GM12892 (cell line): ENCODE data around the gene ZC3H12C.
A peak's percentile ranks its signal among the peaks of the same experiment; 100 is the strongest.

Experiments
- DNase-seq: peaks from one replicate; pipeline ENCODE4 v3.0.0; 2011; ENCODE audit not compliant: insufficient read length
- FAIRE-seq: peaks from 2 replicates; lab custom pipeline; 2011; peaks lifted over from hg19 to GRCh38; lab: Jason Lieb, UNC
- POLR2A ChIP-seq: IDR thresholded peaks from 2 replicates; pipeline ENCODE4 v1.6.1; 2011; ENCODE audit warnings: low read depth, low read length, control low read depth
- POLR2AphosphoS5 ChIP-seq: IDR thresholded peaks from 2 replicates; pipeline ENCODE4 v1.6.1; 2011; ENCODE audit warnings: low read depth, low read length, control low read depth
- TAF1 ChIP-seq: IDR thresholded peaks from 2 replicates; pipeline ENCODE4 v1.6.1; 2011; ENCODE audit warnings: low read depth, mild to moderate bottlenecking, control low read depth, low read length, borderline replicate concordance

Gene ZC3H12C

GRCh38 chr11:110160437-110160836 lies 67.2 kb downstream of the ZC3H12C start:
- TF ChIP-seq POLR2AphosphoS5 (no peak), TAF1 (no peak), POLR2A (no peak)
- FAIRE-seq, result no peak
- DNase-seq, result no peak

- DNase-seq (no peak), FAIRE-seq (peak; percentile 73)
- TF ChIP-seq POLR2AphosphoS5, result no peak
- TF ChIP-seq POLR2A, result no peak
- no peak for TF ChIP-seq TAF1
Observed at GRCh38 chr11:110161061-110161460, 67.9 kb downstream of the ZC3H12C start.

- FAIRE-seq (no peak), DNase-seq (no peak)
- TF ChIP-seq POLR2A (no peak), POLR2AphosphoS5 (no peak), TAF1 (no peak)
Observed at GRCh38 chr11:110162216-110162615, 69.0 kb downstream of the ZC3H12C start.

- TF ChIP-seq POLR2A, result 0 out of 2 replicates have a peak, but pooled peaks have one; percentile 40
- no peak for TF ChIP-seq TAF1
- 0 out of 2 replicates have a peak, but pooled peaks have one; percentile 34 for TF ChIP-seq POLR2AphosphoS5
- no peak for FAIRE-seq
- DNase-seq, result no peak
Observed at GRCh38 chr11:110165039-110165925, 72.1 kb downstream of the ZC3H12C start.

GRCh38 chr11:110168033-110168803 lies 75.0 kb downstream of the ZC3H12C start:
- TF ChIP-seq POLR2A (no peak), TAF1 (no peak), POLR2AphosphoS5 (no peak)
- FAIRE-seq (peak; percentile 70), DNase-seq (no peak)

GRCh38 chr11:110169738-110170137 lies 76.5 kb downstream of the ZC3H12C start:
- TF ChIP-seq TAF1, result no peak
- TF ChIP-seq POLR2AphosphoS5, result no peak
- no peak for TF ChIP-seq POLR2A
- FAIRE-seq (peak; percentile 38), DNase-seq (no peak)

GRCh38 chr11:110172468-110173065 lies 79.4 kb downstream of the ZC3H12C start:
- TF ChIP-seq POLR2A, result 0 out of 2 replicates have a peak, but pooled peaks have one; percentile 13
- TF ChIP-seq POLR2AphosphoS5, result peak; percentile 29; the same call in 1 of the 2 replicates
- TF ChIP-seq TAF1, result no peak
- no peak for DNase-seq
- peak; percentile 50 for FAIRE-seq

GRCh38 chr11:110173811-110174644 lies 80.8 kb downstream of the ZC3H12C start:
- FAIRE-seq (peak; percentile 83), DNase-seq (peak; percentile 42)
- no peak for TF ChIP-seq POLR2A
- TF ChIP-seq TAF1, result no peak
- no peak for TF ChIP-seq POLR2AphosphoS5

- FAIRE-seq (peak; percentile 17), DNase-seq (no peak)
- no peak for TF ChIP-seq POLR2AphosphoS5
Observed at GRCh38 chr11:110174645-110175310, 81.6 kb downstream of the ZC3H12C start.

GRCh38 chr11:110176366-110177085 lies 83.3 kb downstream of the ZC3H12C start:
- TF ChIP-seq TAF1 (no peak), POLR2AphosphoS5 (no peak), POLR2A (no peak)
- DNase-seq (no peak), FAIRE-seq (no peak)
